Keratinocyte (primary cell): ENCODE data around the gene B3GAT1. TPM values are rescaled to one million over a fixed set of nuclear protein-coding genes. Genes with fewer than 3 reads are reported as not detected.
A peak's percentile ranks its signal among the peaks of the same experiment; 100 is the strongest.

Experiments
- DNase-seq: peaks from one replicate; pipeline ENCODE4 v3.0.0-alpha.2; 2011; ENCODE audit warnings: low read depth, missing footprints, low spot score
- FAIRE-seq: peaks from 2 replicates; lab custom pipeline; 2011; peaks lifted over from hg19 to GRCh38; lab: Jason Lieb, UNC
- H2AFZ ChIP-seq: 2 replicates; pipeline ENCODE4 v1.6.0; 2012; ENCODE audit warnings: low read length, control low read depth, inconsistent platforms; ENCODE audit not compliant: control insufficient read depth
- H3K27ac ChIP-seq: 2 replicates; pipeline ENCODE4 v1.5.1; 2011; ENCODE audit warnings: low read length; ENCODE audit not compliant: control insufficient read depth, insufficient read depth
- H3K27me3 ChIP-seq: 3 replicates; pipeline ENCODE4 v1.6.0; 2011; ENCODE audit warnings: low read length; ENCODE audit not compliant: control insufficient read depth, insufficient read depth; ENCODE audit errors: extremely low read depth
- H3K36me3 ChIP-seq, 2 experiments: 2 replicates in 1 of 2; 3 replicates in 1 of 2; pipeline ENCODE4 v1.5.1; 2011; ENCODE audit warnings: low read length in 2 of 2, mild to moderate bottlenecking in 1 of 2; ENCODE audit not compliant: control insufficient read depth in 2 of 2, insufficient read depth in 2 of 2; ENCODE audit errors: extremely low read depth in 1 of 2
- H3K4me1 ChIP-seq: 3 replicates; pipeline ENCODE4 v1.5.1; 2011; ENCODE audit warnings: low read length; ENCODE audit not compliant: control insufficient read depth, insufficient read depth; ENCODE audit errors: extremely low read depth
- H3K4me2 ChIP-seq: 3 replicates; pipeline ENCODE4 v1.6.0; 2011; ENCODE audit warnings: low read depth, low read length; ENCODE audit not compliant: control insufficient read depth, insufficient read depth; ENCODE audit errors: extremely low read depth
- H3K4me3 ChIP-seq, 3 experiments: fragments of 200-600 bp in 1 of 3; sonication (generic) in 1 of 3; 2 replicates in 2 of 3; 3 replicates in 1 of 3; pipeline ENCODE4 v1.5.1; 2011 to 2016; ENCODE audit warnings: low read length in 3 of 3, mild to moderate bottlenecking in 3 of 3, control low read depth in 2 of 3, inconsistent platforms in 1 of 3, low read depth in 1 of 3, mixed read lengths in 1 of 3, mixed run types in 1 of 3, moderate library complexity in 1 of 3; ENCODE audit not compliant: control insufficient read depth in 2 of 3, insufficient read depth in 2 of 3; ENCODE audit errors: extremely low read depth in 1 of 3
- H3K79me2 ChIP-seq: 2 replicates; pipeline ENCODE4 v1.6.0; 2012; ENCODE audit warnings: low read length; ENCODE audit not compliant: control insufficient read depth, insufficient read depth
- H3K9ac ChIP-seq: 3 replicates; pipeline ENCODE4 v1.6.0; 2011; ENCODE audit warnings: low read length; ENCODE audit not compliant: control insufficient read depth, insufficient read depth; ENCODE audit errors: extremely low read depth
- H3K9me1 ChIP-seq: 3 replicates; pipeline ENCODE4 v1.6.0; 2011; ENCODE audit warnings: low read length; ENCODE audit not compliant: control insufficient read depth, insufficient read depth; ENCODE audit errors: extremely low read depth
- H3K9me3 ChIP-seq: 2 replicates; pipeline ENCODE4 v1.5.1; 2012; ENCODE audit warnings: low read depth, low read length; ENCODE audit not compliant: control insufficient read depth
- H4K20me1 ChIP-seq: 3 replicates; pipeline ENCODE4 v1.6.0; 2011; ENCODE audit warnings: low read length; ENCODE audit not compliant: control insufficient read depth, insufficient read depth; ENCODE audit errors: extremely low read depth
- EZH2 ChIP-seq: IDR thresholded peaks from one replicate; pipeline ENCODE4 v1.6.1; 2012; ENCODE audit warnings: inconsistent platforms, mild to moderate bottlenecking, low read length, moderate library complexity
- dilution Hi-C: fragments of 300-500 bp; cut with MboI; formaldehyde crosslinking; loops from one replicate; pipeline ENCODE4 v1.7.0; 2020; ENCODE audit warnings: low sequenced_read_pairs; ENCODE audit not compliant: extremely low pct_ligation_motif_present
- polyA plus RNA-seq, 5 experiments: library from polyadenylated mRNA; depleted of rRNA in 3 of 5; stranded (reverse) in 3 of 5; stranded (forward) in 1 of 5; unstranded in 1 of 5; fragments of >200 nt; gene quantifications; 1 replicate in 1 of 5; 2 replicates in 3 of 5; 3 replicates in 1 of 5; pipeline versions ENCODE4 v1.2.1 to v1.2.3, GENCODE V29; 2011 to 2012; ENCODE audit warnings: missing spikeins in 2 of 5, low read depth in 1 of 5, low replicate concordance in 1 of 5
- TF ChIP-seq, protein P1 (sequence below), 3 experiments: IDR thresholded peaks in 1 of 3; conservative IDR thresholded peaks in 1 of 3; optimal IDR thresholded peaks in 1 of 3; 2 replicates in 2 of 3; 3 replicates in 1 of 3; pipeline versions ENCODE3 to v1.5.1; 2011; ENCODE audit warnings: low read length in 3 of 3, mild to moderate bottlenecking in 3 of 3, moderate library complexity in 2 of 3, control low read depth in 1 of 3, inconsistent platforms in 1 of 3; ENCODE audit not compliant: insufficient read depth in 2 of 3; ENCODE audit errors: extremely low read depth in 1 of 3

The B3GAT1 gene
- polyA plus RNA-seq, 1 donor (not counting 4 experiments of a cell fraction or from before 2014, with no cell fraction given), result 0.04 TPM

DNA sequence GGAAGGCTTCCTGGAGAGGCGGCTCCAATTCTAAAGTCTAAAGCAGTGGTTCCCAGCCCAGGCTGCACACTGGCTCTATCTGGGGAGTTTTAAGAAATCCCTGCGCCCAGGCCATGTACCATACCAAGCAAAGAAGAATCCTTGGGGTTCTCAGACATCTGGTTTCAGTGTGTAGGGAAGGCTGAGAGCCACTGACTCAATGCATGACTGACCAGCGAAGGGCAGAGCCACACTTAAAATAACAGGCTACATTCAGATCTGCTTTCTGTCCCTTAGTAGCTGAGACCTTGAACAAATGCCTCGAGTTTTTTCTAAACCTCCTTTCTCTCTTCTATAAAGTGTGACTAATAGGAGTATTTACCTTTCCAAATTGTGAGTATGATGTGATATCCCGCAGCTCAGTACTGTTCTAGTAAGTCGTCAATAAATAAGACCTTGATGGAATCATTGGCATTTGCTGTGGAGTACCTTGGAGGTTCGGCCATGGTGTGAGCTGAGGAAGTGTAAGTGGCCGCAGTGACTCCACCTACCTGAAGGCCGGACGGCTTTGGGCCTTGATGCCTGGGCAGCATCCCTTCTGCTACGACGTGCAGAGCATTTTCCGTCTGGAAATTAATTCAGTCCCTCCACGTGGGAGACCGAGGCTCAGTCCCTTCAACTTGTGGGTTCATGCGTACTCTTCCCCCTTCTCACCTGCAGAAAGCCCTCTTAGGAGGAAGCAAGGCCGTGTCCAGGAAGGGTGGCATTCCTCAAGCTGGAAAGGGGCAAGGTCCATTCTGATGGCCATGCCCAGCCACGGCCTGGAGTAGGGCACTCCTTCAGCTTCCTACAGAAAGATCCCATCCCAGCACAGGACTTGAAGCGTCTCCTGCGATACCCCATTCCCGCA lies 55.1 kb downstream of the B3GAT1 start:
- no peak overlapping the region for H3K4me2 ChIP-seq
- FAIRE-seq, result no peak
- no peak overlapping the region for H3K9ac ChIP-seq
- H3K36me3 ChIP-seq, result no peaks in the 10 kb centered on the region
- no peak overlapping the region for H3K27ac ChIP-seq
- no peaks in the 10 kb centered on the region for H3K4me1 ChIP-seq
- no peaks in the 10 kb centered on the region for H4K20me1 ChIP-seq
- H3K27me3 ChIP-seq, result no peaks in the 10 kb centered on the region
- no peaks in the 10 kb centered on the region for H3K9me3 ChIP-seq
- no peak for DNase-seq
- dilution Hi-C loops, result no loop called here
- TF ChIP-seq EZH2, result no peak
- TF ChIP-seq, protein P1, sequence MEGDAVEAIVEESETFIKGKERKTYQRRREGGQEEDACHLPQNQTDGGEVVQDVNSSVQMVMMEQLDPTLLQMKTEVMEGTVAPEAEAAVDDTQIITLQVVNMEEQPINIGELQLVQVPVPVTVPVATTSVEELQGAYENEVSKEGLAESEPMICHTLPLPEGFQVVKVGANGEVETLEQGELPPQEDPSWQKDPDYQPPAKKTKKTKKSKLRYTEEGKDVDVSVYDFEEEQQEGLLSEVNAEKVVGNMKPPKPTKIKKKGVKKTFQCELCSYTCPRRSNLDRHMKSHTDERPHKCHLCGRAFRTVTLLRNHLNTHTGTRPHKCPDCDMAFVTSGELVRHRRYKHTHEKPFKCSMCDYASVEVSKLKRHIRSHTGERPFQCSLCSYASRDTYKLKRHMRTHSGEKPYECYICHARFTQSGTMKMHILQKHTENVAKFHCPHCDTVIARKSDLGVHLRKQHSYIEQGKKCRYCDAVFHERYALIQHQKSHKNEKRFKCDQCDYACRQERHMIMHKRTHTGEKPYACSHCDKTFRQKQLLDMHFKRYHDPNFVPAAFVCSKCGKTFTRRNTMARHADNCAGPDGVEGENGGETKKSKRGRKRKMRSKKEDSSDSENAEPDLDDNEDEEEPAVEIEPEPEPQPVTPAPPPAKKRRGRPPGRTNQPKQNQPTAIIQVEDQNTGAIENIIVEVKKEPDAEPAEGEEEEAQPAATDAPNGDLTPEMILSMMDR (optimal IDR thresholded peaks at IDR 0.05 in 1 of 3, IDR thresholded peaks at IDR 0.05 in 1 of 3, conservative IDR thresholded peaks at IDR 0.05 in 1 of 3; ENCODE audit: extremely low read depth in 1 of 3, insufficient read depth in 2 of 3, low read length in 3 of 3), result no peak
- H3K9me1 ChIP-seq, result no peaks in the 10 kb centered on the region
- H2AFZ ChIP-seq, result no peak overlapping the region
- H3K4me3 ChIP-seq, result no peak overlapping the region
- H3K79me2 ChIP-seq, result no peaks in the 10 kb centered on the region

DNA sequence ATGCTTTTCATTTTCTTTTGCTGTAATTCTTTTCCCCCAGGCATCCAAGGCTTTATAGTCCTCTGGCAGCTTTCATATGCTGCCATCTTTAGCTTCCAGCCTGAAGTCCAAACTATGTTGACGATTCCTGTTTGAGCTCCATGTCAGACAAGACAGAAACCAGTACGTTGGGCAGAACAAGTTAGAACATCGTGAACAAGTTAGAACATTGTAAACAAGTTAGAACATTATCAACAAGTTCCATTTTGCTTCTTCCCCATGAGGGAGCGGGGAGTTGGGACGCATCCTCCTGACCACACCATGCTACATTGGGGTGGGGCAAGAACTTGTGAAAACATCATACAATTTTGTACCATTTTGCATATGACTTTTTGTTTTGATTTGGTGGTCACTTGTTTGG lies 56.4 kb downstream of the B3GAT1 start:
- DNase-seq, result no peak

More for the DNA sequence above, 56.4 kb downstream of the B3GAT1 start:
- H3K79me2 ChIP-seq, result no peaks in the 10 kb centered on the region
- TF ChIP-seq, protein P1 (optimal IDR thresholded peaks at IDR 0.05 in 1 of 3, IDR thresholded peaks at IDR 0.05 in 1 of 3, conservative IDR thresholded peaks at IDR 0.05 in 1 of 3; ENCODE audit: extremely low read depth in 1 of 3, insufficient read depth in 2 of 3, low read length in 3 of 3), result no peak
- TF ChIP-seq EZH2, result no peak
- no peak overlapping the region for H3K4me2 ChIP-seq
- no peak overlapping the region for H2AFZ ChIP-seq
- dilution Hi-C loops, result no loop called here
- H3K4me3 ChIP-seq, result no peak overlapping the region
- H3K9ac ChIP-seq, result no peak overlapping the region
- peak; percentile 29 for FAIRE-seq
- no peaks in the 10 kb centered on the region for H3K27me3 ChIP-seq
- no peak overlapping the region for H3K27ac ChIP-seq
- H3K4me1 ChIP-seq, result no peaks in the 10 kb centered on the region
- H3K9me3 ChIP-seq, result no peaks in the 10 kb centered on the region
- H3K36me3 ChIP-seq, result no peaks in the 10 kb centered on the region
- no peaks in the 10 kb centered on the region for H3K9me1 ChIP-seq
- no peaks in the 10 kb centered on the region for H4K20me1 ChIP-seq
